HG03103 (cell line): ENCODE data around the gene NTMT1.

ENCODE experiments used
- ATAC-seq: cut with Tn5 transposase; IDR thresholded peaks from one replicate; pipeline ENCODE4 v1.9.1; 2021; ENCODE audit warnings: low read depth; ENCODE audit not compliant: unreplicated experiment

Gene NTMT1

GRCh38 chr9:129596541-129597331, 29.2 kb upstream of the NTMT1 start:
- ATAC-seq: no peak

GRCh38 chr9:129597355-129598088, 28.4 kb upstream of the NTMT1 start:
- no peak for ATAC-seq

- ATAC-seq: no peak
Observed at GRCh38 chr9:129598089-129598596, 27.8 kb upstream of the NTMT1 start.

GRCh38 chr9:129601082-129601674, 24.8 kb upstream of the NTMT1 start:
- ATAC-seq: no peak

- no peak for ATAC-seq
Observed at GRCh38 chr9:129602598-129603415, 23.2 kb upstream of the NTMT1 start.

- no peak for ATAC-seq
Observed at GRCh38 chr9:129604056-129604765, 21.8 kb upstream of the NTMT1 start.

GRCh38 chr9:129604766-129605163, 21.2 kb upstream of the NTMT1 start:
- ATAC-seq: no peak

GRCh38 chr9:129606161-129607026, 19.6 kb upstream of the NTMT1 start:
- no peak for ATAC-seq

- no peak for ATAC-seq
Observed at GRCh38 chr9:129607027-129607387, 19.0 kb upstream of the NTMT1 start.

GRCh38 chr9:129608561-129609481, 17.1 kb upstream of the NTMT1 start:
- ATAC-seq: no peak

GRCh38 chr9:129609486-129610212, 16.3 kb upstream of the NTMT1 start:
- ATAC-seq: no peak

GRCh38 chr9:129610213-129610472, 15.8 kb upstream of the NTMT1 start:
- no peak for ATAC-seq

GRCh38 chr9:129610473-129611306, 15.3 kb upstream of the NTMT1 start:
- no peak for ATAC-seq

GRCh38 chr9:129611307-129611800, 14.6 kb upstream of the NTMT1 start:
- ATAC-seq: no peak

- no peak for ATAC-seq
Observed at GRCh38 chr9:129612123-129612522, 13.8 kb upstream of the NTMT1 start.

- ATAC-seq: no peak
Observed at GRCh38 chr9:129612815-129613519, 13.0 kb upstream of the NTMT1 start.
